Ectodermal cell (in vitro differentiated cells): Measurements from ENCODE around the gene TRPM4.

Experiments used
- H3K27ac ChIP-seq: 2 replicates; pipeline ENCODE4 v1.7.0; 2013; ENCODE audit warnings: mild to moderate bottlenecking, low read depth, low read length; ENCODE audit not compliant: insufficient read depth, poor library complexity, severe bottlenecking
- H3K27me3 ChIP-seq: 2 replicates; pipeline ENCODE4 v1.7.0; 2013; ENCODE audit warnings: mild to moderate bottlenecking, low read length; ENCODE audit not compliant: insufficient read depth, control insufficient read depth, poor library complexity, severe bottlenecking
- H3K36me3 ChIP-seq: one replicate; pipeline ENCODE4 v1.7.0; 2013; ENCODE audit warnings: low read length; ENCODE audit not compliant: control insufficient read depth, insufficient read depth
- H3K4me1 ChIP-seq: one replicate; pipeline ENCODE4 v1.7.0; 2013; ENCODE audit warnings: low read length; ENCODE audit not compliant: control insufficient read depth, insufficient read depth
- H3K4me3 ChIP-seq: 2 replicates; pipeline ENCODE4 v1.7.0; 2013; ENCODE audit warnings: low read depth, low read length, control low read depth; ENCODE audit not compliant: insufficient read depth
- H3K9me3 ChIP-seq: 2 replicates; pipeline ENCODE4 v1.7.0; 2013; ENCODE audit warnings: mild to moderate bottlenecking, low read length, moderate library complexity; ENCODE audit not compliant: control insufficient read depth
- WGBS, 2 experiments: methylation state at CpG; one replicate each; pipeline ENCODE4 v1.1.7; 2013; ENCODE audit warnings: missing lambda C conversion rate in 2 of 2; 5-methylcytosine and 5-hydroxymethylcytosine counted together

TRPM4 gene

GRCh38 chr19:49224879-49225278, 67.3 kb downstream of the TRPM4 start:
- WGBS, 2 experiments, result 52 to 55% methylated on average over 7 to 8 of the region's 8 CpGs

DNA sequence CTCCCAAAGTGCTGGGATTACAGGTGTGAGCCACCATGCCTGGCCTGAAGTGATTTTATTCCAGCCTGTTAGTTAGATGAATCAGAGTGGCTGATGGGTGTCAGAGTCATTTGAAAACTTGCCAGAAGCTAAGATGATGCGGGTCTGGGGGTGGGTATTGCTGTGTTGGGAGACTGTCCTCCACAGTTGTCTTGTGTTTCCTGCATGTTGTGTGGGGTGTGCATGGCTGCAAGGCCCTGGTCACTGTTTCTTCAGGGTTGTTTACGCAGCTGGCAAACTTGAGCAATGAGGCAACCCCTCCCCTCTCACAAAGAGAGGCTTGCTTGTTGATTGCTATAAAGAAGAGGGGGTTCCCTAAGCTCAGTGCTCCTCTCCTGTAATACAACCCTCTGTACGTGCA, 71.8 kb downstream of the TRPM4 start:
- Histone ChIP-seq H3K4me3 (no peak overlapping the region), H3K36me3 (no peaks in the 10 kb centered on the region), H3K27me3 (no peaks in the 10 kb centered on the region), H3K27ac (no peak overlapping the region), H3K4me1 (no peaks in the 10 kb centered on the region), H3K9me3 (no peaks in the 10 kb centered on the region)
- 90 to 94% methylated on average over 2 to 3 of the region's 3 CpGs for WGBS, 2 experiments

More at GRCh38 chr19:49224879-49225278, 67.3 kb downstream of the TRPM4 start:
- Histone ChIP-seq H3K27ac (no peak overlapping the region), H3K4me3 (no peak overlapping the region), H3K36me3 (no peaks in the 10 kb centered on the region), H3K9me3 (no peaks in the 10 kb centered on the region), H3K27me3 (no peaks in the 10 kb centered on the region), H3K4me1 (no peaks in the 10 kb centered on the region)

GRCh38 chr19:49231389-49231788, 73.8 kb downstream of the TRPM4 start:
- Histone ChIP-seq H3K27me3 (no peaks in the 10 kb centered on the region), H3K4me1 (no peaks in the 10 kb centered on the region), H3K27ac (no peak overlapping the region), H3K36me3 (no peaks in the 10 kb centered on the region), H3K9me3 (no peaks in the 10 kb centered on the region), H3K4me3 (no peak overlapping the region)
- 86 to 87% methylated on average over 7 of the region's 7 CpGs for WGBS, 2 experiments

GRCh38 chr19:49231804-49232203, 74.2 kb downstream of the TRPM4 start:
- no peak overlapping the region for H3K4me3 ChIP-seq
- WGBS, 2 experiments, result 75 to 80% methylated on average over 9 of the region's 9 CpGs
- no peaks in the 10 kb centered on the region for H3K36me3 ChIP-seq
- no peak overlapping the region for H3K27ac ChIP-seq
- no peaks in the 10 kb centered on the region for H3K27me3 ChIP-seq
- no peaks in the 10 kb centered on the region for H3K9me3 ChIP-seq
- H3K4me1 ChIP-seq, result no peaks in the 10 kb centered on the region

DNA sequence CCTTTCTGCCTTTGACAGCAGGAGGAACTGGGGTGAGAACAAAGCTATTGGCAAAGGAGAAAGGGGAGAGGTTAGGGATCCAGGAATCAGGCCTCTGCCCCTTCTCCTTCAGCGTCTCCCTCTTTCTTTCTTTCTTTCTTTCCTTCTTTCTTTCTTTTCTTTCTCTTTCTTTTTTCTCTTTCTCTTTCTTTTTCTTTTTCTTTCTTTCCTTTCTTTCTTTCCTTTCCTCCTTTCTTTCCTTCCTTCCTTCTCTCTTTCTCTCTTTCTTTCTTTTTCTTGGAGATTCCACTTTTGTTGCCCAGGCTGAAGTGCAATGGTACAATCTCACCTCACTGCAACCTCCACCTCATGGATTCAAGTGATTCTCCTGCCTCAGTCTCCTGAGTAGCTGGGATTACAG, 75.6 kb downstream of the TRPM4 start:
- Histone ChIP-seq H3K27me3 (no peaks in the 10 kb centered on the region), H3K9me3 (no peaks in the 10 kb centered on the region), H3K36me3 (no peaks in the 10 kb centered on the region), H3K4me1 (no peaks in the 10 kb centered on the region), H3K4me3 (no peak overlapping the region), H3K27ac (no peak overlapping the region)
- WGBS, 2 experiments, result 66 to 80% methylated on average over 1 of the region's 1 CpG

- Histone ChIP-seq H3K4me1 (no peaks in the 10 kb centered on the region), H3K36me3 (no peaks in the 10 kb centered on the region), H3K27me3 (no peaks in the 10 kb centered on the region), H3K9me3 (no peaks in the 10 kb centered on the region), H3K27ac (no peak overlapping the region), H3K4me3 (no peak overlapping the region)
- 94 to 96% methylated on average over 7 of the region's 7 CpGs for WGBS, 2 experiments
Observed at GRCh38 chr19:49241769-49242168, 84.2 kb downstream of the TRPM4 start.

- WGBS, 2 experiments, result 61 to 65% methylated on average over 5 to 6 of the region's 6 CpGs
Observed at GRCh38 chr19:49243129-49243528, 85.5 kb downstream of the TRPM4 start.

GRCh38 chr19:49243726-49244125, 86.1 kb downstream of the TRPM4 start:
- no peaks in the 10 kb centered on the region for H3K9me3 ChIP-seq
- no peak overlapping the region for H3K27ac ChIP-seq
- 85 to 93% methylated on average over 10 to 11 of the region's 11 CpGs for WGBS, 2 experiments
- no peaks in the 10 kb centered on the region for H3K36me3 ChIP-seq
- no peak overlapping the region for H3K4me3 ChIP-seq
- no peaks in the 10 kb centered on the region for H3K27me3 ChIP-seq
- no peaks in the 10 kb centered on the region for H3K4me1 ChIP-seq

More at GRCh38 chr19:49243129-49243528, 85.5 kb downstream of the TRPM4 start:
- Histone ChIP-seq H3K27ac (no peak overlapping the region), H3K4me3 (no peak overlapping the region), H3K36me3 (no peaks in the 10 kb centered on the region), H3K9me3 (no peaks in the 10 kb centered on the region), H3K4me1 (no peaks in the 10 kb centered on the region), H3K27me3 (no peaks in the 10 kb centered on the region)

GRCh38 chr19:49244256-49244655, 86.7 kb downstream of the TRPM4 start:
- no peaks in the 10 kb centered on the region for H3K4me1 ChIP-seq
- H3K27ac ChIP-seq, result no peak overlapping the region
- no peaks in the 10 kb centered on the region for H3K27me3 ChIP-seq
- H3K36me3 ChIP-seq, result no peaks in the 10 kb centered on the region
- no peaks in the 10 kb centered on the region for H3K9me3 ChIP-seq
- H3K4me3 ChIP-seq, result no peak overlapping the region
- WGBS, 2 experiments, result 94% methylated on average over 9 of the region's 9 CpGs

DNA sequence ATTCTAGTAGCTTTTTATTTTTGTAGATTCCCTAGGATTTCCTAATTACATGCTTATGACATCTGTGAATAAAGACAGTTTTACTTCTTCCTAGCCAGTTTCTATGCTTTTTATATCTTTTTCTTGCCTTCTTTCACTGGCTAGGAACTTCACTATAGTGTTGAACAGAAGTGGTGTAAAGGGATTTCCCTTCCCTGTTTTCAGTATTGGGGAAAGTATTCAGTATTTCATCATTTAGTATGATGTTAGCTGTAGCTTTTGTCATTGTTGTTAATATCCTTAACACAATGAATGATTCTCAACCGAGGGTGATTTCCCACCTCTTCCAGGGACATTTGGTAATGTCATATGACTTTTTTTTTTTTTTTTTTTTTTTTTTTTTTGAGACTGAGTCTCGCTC, 90.1 kb downstream of the TRPM4 start:
- WGBS, 2 experiments, result 78% methylated on average over 1 of the region's 2 CpGs; no CpG with 5 or more reads in 1 of the 2 experiments
- Histone ChIP-seq H3K27me3 (no peaks in the 10 kb centered on the region), H3K36me3 (no peaks in the 10 kb centered on the region), H3K27ac (no peak overlapping the region), H3K9me3 (no peaks in the 10 kb centered on the region), H3K4me1 (no peaks in the 10 kb centered on the region), H3K4me3 (no peak overlapping the region)

- Histone ChIP-seq H3K27ac (no peak overlapping the region), H3K4me3 (no peak overlapping the region), H3K27me3 (no peaks in the 10 kb centered on the region), H3K36me3 (no peaks in the 10 kb centered on the region), H3K4me1 (no peaks in the 10 kb centered on the region), H3K9me3 (no peaks in the 10 kb centered on the region)
- 76 to 79% methylated on average over 2 of the region's 2 CpGs for WGBS, 2 experiments
Observed at GRCh38 chr19:49249933-49250332, 92.3 kb downstream of the TRPM4 start.
